WTC11 (cell line): ENCODE measurements around the gene CSNK1A1. TPM values are rescaled to one million over a fixed set of nuclear protein-coding genes. Genes with fewer than 3 reads are reported as not detected.
A peak's percentile ranks its signal among the peaks of the same experiment; 100 is the strongest.

ENCODE experiments used
- ATAC-seq: fragments of 200-7000 bp; cut with Tn5 transposase; 2 replicates; pipeline ENCODE4 v1.10.0; 2021; ENCODE audit warnings: mild to moderate bottlenecking, moderate library complexity
- CTCF ChIA-PET: fragments of 300-600 bp; sonication (Branson Sonifier 250); formaldehyde crosslinking; loops from one replicate; lab custom pipeline; 2021; ENCODE audit warnings: antibody characterized with exemption; lab: Charles Lee
- POLR2A ChIA-PET: fragments of 350-600 bp; sonication (Branson Sonifier 250); formaldehyde crosslinking; loops from one replicate; lab custom pipeline; 2021; ENCODE audit warnings: antibody characterized with exemption; lab: Charles Lee
- DNase-seq: peaks from one replicate; pipeline ENCODE4 v3.0.0; 2021; ENCODE audit warnings: low spot score
- H3K27ac Mint-ChIP-seq: 2 replicates; pipeline ENCODE4 v1.8.0; 2021; ENCODE audit warnings: mixed read lengths
- H3K27me3 Mint-ChIP-seq: 2 replicates; pipeline ENCODE4 v1.8.0; 2021; ENCODE audit warnings: low read depth, mild to moderate bottlenecking, moderate library complexity, mixed read lengths
- H3K36me3 Mint-ChIP-seq: 2 replicates; pipeline ENCODE4 v1.8.0; 2021; ENCODE audit warnings: mixed read lengths
- H3K4me1 Mint-ChIP-seq: 2 replicates; pipeline ENCODE4 v1.8.0; 2022; ENCODE audit warnings: mixed read lengths
- H3K4me3 Mint-ChIP-seq: 2 replicates; pipeline ENCODE4 v1.8.0; 2021; ENCODE audit warnings: mild to moderate bottlenecking, moderate library complexity, mixed read lengths
- H3K9me3 Mint-ChIP-seq: 2 replicates; pipeline ENCODE4 v1.8.0; 2021; ENCODE audit warnings: mixed read lengths
- ATF3 ChIP-seq: sonication (generic); formaldehyde crosslinking; conservative IDR thresholded peaks from 2 replicates; pipeline ENCODE4 v1.8.1; 2022; ENCODE audit warnings: mild to moderate bottlenecking, missing genetic modification reagents
- CTCF ChIP-seq: fragments of 200-600 bp; IDR thresholded peaks from 2 replicates; pipeline ENCODE4 v1.8.0; 2022; ENCODE audit warnings: antibody characterized with exemption
- HMGA2 ChIP-seq: fragments of 250-450 bp; sonication (Bioruptor Pico); IDR thresholded peaks from 2 replicates; pipeline ENCODE4 v1.4.0; 2021; ENCODE audit warnings: mild to moderate bottlenecking, moderate library complexity
- MLX ChIP-seq: sonication (generic); formaldehyde crosslinking; IDR thresholded peaks from 2 replicates; pipeline ENCODE4 v1.8.1; 2023; ENCODE audit warnings: mild to moderate bottlenecking, missing genetic modification reagents, moderate library complexity
- NFE2L1 ChIP-seq: sonication (generic); formaldehyde crosslinking; IDR thresholded peaks from 2 replicates; pipeline ENCODE4 v1.8.1; 2023; ENCODE audit warnings: missing genetic modification reagents
- TP53 ChIP-seq: sonication (generic); formaldehyde crosslinking; IDR thresholded peaks from 2 replicates; pipeline ENCODE4 v1.8.1; 2023; ENCODE audit warnings: mild to moderate bottlenecking, missing genetic modification reagents
- ZNF121 ChIP-seq: sonication (generic); formaldehyde crosslinking; IDR thresholded peaks from 2 replicates; pipeline ENCODE4 v1.8.0; 2023; ENCODE audit warnings: missing genetic modification reagents
- total RNA-seq: library from RNA; stranded (reverse); gene quantifications from 3 replicates; pipeline ENCODE4 v1.2.3, GENCODE V29; 2021
- TF ChIP-seq, protein P1 (sequence below): sonication (generic); formaldehyde crosslinking; IDR thresholded peaks from 2 replicates; pipeline ENCODE4 v1.8.0; 2022; ENCODE audit warnings: mild to moderate bottlenecking, missing genetic modification reagents
- TF ChIP-seq, protein P2 (sequence below): sonication (generic); formaldehyde crosslinking; conservative IDR thresholded peaks from 2 replicates; pipeline ENCODE4 v1.8.1; 2023; ENCODE audit warnings: mild to moderate bottlenecking, low read depth, missing genetic modification reagents, moderate library complexity
- TF ChIP-seq, protein P3 (sequence below): sonication (generic); formaldehyde crosslinking; IDR thresholded peaks from 2 replicates; pipeline ENCODE4 v1.8.1; 2023; ENCODE audit warnings: mild to moderate bottlenecking, missing genetic modification reagents, moderate library complexity
- TF ChIP-seq, protein P4 (sequence below): fragments of 250-450 bp; sonication (Bioruptor Pico); IDR thresholded peaks from 2 replicates; pipeline ENCODE4 v2.1.2; 2022; ENCODE audit warnings: mild to moderate bottlenecking, moderate library complexity
- TF ChIP-seq, protein P5 (sequence below): sonication (generic); formaldehyde crosslinking; IDR thresholded peaks from 2 replicates; pipeline ENCODE4 v1.8.1; 2022; ENCODE audit warnings: low read depth, mild to moderate bottlenecking, moderate library complexity, missing genetic modification reagents, borderline replicate concordance

CSNK1A1 gene
- total RNA-seq, 1 experiment from 2014 or later = 276 TPM

DNA sequence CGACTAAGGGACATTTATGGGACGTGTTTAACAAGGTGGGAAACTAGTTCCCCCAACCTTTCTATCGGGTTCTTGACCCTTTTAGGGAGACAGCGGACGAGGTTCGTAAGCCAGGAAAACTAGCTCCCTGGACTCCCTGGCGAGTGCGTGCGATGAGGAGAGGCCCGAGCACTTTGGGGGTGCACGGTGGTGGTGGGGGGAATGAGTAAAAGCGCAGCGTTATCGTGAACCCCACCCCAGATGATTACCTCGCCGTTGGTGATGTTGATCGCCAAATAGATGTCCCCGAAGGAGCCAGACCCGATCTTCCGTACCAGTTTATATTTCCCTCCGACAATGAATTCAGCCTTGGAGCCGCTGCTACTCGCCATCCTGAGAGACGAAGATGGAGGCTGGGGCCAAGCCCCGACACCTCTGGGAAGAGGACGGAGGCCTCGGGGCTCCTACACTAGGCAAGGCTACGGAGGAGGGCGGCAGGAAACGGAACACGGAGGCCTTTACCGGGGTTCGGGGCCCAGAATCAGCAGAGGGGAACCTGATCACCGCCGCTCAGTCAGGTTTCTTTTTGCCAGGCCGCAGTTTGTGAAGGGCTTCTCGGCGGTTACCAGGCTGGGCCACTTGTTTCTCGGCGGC is 529 bp downstream of the CSNK1A1 start:
- peak overlapping the region; percentile 99 for H3K27ac Mint-ChIP-seq
- no peak for ATAC-seq

DNA sequence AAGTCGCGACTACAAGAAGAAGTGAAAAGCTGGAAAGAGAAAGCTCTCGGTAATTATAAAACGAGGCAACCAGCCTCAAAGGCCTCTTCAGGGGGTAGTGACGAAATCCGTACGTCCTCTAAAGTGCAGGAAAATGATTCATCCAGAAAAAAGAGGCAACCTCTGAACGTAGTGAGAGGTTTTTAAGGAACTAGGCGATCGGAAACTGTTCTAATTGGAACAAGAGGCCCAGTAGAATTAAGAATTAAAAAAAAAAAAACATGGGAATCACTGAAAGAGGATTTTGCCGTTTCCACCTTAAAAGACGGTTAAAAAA is 1.0 kb downstream of the CSNK1A1 start:
- ChIA-PET CTCF (interaction anchor here (0.7 to 2.7 kb wide), 6 partner anchors 12 to 116 kb away, joined by 3 to 22 read pairs (median 4); no protein-coding TSS in a partner anchor), POLR2A (interaction anchor here (0.7 to 2.0 kb wide), 4 partner anchors 11 to 110 kb away, joined by 3 to 5 read pairs (median 4); no protein-coding TSS in a partner anchor)
- no peak for ATAC-seq
- Mint-ChIP-seq H3K27me3 (no peaks in the 10 kb centered on the region), H3K27ac (peak overlapping the region; percentile 99), H3K4me3 (peak overlapping the region; percentile 98), H3K9me3 (no peaks in the 10 kb centered on the region), H3K36me3 (peaks cover 49% of the 10 kb centered on the region), H3K4me1 (peaks cover 43% of the 10 kb centered on the region)
- TF ChIP-seq CTCF (no peak), ZNF121 (CRISPR knock-in tag) (no peak)
- no peak for DNase-seq

More for the DNA sequence above, 529 bp downstream of the CSNK1A1 start:
- TF ChIP-seq, protein P1, sequence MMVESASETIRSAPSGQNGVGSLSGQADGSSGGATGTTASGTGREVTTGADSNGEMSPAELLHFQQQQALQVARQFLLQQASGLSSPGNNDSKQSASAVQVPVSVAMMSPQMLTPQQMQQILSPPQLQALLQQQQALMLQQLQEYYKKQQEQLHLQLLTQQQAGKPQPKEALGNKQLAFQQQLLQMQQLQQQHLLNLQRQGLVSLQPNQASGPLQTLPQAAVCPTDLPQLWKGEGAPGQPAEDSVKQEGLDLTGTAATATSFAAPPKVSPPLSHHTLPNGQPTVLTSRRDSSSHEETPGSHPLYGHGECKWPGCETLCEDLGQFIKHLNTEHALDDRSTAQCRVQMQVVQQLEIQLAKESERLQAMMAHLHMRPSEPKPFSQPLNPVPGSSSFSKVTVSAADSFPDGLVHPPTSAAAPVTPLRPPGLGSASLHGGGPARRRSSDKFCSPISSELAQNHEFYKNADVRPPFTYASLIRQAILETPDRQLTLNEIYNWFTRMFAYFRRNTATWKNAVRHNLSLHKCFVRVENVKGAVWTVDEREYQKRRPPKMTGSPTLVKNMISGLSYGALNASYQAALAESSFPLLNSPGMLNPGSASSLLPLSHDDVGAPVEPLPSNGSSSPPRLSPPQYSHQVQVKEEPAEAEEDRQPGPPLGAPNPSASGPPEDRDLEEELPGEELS (CRISPR knock-in tag) = 0 out of 2 replicates have a peak, but pooled peaks have one; percentile 8
- TF ChIP-seq, protein P2, sequence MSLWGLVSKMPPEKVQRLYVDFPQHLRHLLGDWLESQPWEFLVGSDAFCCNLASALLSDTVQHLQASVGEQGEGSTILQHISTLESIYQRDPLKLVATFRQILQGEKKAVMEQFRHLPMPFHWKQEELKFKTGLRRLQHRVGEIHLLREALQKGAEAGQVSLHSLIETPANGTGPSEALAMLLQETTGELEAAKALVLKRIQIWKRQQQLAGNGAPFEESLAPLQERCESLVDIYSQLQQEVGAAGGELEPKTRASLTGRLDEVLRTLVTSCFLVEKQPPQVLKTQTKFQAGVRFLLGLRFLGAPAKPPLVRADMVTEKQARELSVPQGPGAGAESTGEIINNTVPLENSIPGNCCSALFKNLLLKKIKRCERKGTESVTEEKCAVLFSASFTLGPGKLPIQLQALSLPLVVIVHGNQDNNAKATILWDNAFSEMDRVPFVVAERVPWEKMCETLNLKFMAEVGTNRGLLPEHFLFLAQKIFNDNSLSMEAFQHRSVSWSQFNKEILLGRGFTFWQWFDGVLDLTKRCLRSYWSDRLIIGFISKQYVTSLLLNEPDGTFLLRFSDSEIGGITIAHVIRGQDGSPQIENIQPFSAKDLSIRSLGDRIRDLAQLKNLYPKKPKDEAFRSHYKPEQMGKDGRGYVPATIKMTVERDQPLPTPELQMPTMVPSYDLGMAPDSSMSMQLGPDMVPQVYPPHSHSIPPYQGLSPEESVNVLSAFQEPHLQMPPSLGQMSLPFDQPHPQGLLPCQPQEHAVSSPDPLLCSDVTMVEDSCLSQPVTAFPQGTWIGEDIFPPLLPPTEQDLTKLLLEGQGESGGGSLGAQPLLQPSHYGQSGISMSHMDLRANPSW = no peak
- no peak for DNase-seq
- H3K9me3 Mint-ChIP-seq = no peaks in the 10 kb centered on the region
- H3K4me3 Mint-ChIP-seq = peak overlapping the region; percentile 98
- ChIA-PET CTCF (interaction anchor here (0.6 to 2.7 kb wide), 22 partner anchors 12 to 231 kb away, joined by 3 to 22 read pairs (median 4); partner anchors contain the start of gene PCYOX1L), POLR2A (interaction anchor here (0.7 to 2.0 kb wide), 10 partner anchors 11 to 110 kb away, joined by 3 to 11 read pairs (median 5); no protein-coding TSS in a partner anchor)
- H3K27me3 Mint-ChIP-seq = no peaks in the 10 kb centered on the region
- peaks cover 40% of the 10 kb centered on the region for H3K4me1 Mint-ChIP-seq
- H3K36me3 Mint-ChIP-seq = peaks cover 44% of the 10 kb centered on the region

DNA sequence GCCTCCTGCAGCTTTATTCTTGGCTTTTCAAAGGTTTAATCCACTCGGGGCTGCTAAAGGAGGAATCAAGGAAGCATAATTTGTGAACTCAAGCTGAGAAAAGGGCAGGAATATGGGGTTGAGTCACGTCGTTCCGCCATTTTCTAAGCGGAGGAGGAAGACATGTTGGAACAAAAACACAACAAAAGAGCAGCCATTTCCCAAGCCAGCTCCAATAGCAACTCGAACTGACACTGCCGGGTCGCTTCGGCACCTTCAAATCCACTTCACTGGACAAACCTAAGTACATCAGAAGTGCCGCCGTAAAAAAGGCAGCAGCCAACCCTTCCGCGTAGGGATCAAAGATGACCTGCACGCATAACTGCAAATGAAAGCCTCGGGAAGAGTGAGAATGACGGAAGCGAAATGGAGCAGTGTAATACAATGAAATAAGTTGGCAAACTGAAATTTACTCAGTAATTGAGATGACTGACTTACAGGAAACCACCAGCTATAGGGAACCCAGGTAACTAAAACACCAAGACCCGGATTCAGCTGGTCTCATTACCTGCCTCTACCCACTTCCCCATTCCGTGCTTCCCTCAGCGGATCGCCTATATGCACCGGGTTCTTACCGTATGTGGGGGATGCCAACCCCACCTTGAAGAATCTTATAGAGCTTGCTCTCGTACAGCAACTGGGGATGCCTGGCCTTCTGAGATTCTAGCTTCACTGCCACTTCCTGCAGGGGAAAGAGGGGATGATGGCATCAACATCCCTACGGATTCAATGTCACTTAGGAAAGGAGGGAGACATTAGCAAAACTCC is 1.6 kb downstream of the CSNK1A1 start:
- no peaks in the 10 kb centered on the region for H3K9me3 Mint-ChIP-seq
- H3K4me3 Mint-ChIP-seq = peak overlapping the region; percentile 98
- DNase-seq (no peak), ATAC-seq (no peak)
- ChIA-PET CTCF (interaction anchor here (0.7 to 2.7 kb wide), 8 partner anchors 13 to 409 kb away, joined by 3 to 22 read pairs (median 4); partner anchors contain the start of gene ABLIM3), POLR2A (interaction anchor here (0.5 to 2.0 kb wide), 6 partner anchors 12 to 109 kb away, joined by 3 to 7 read pairs (median 4); no protein-coding TSS in a partner anchor)
- peaks cover 45% of the 10 kb centered on the region for H3K4me1 Mint-ChIP-seq
- peaks cover 53% of the 10 kb centered on the region for H3K36me3 Mint-ChIP-seq
- no peaks in the 10 kb centered on the region for H3K27me3 Mint-ChIP-seq
- H3K27ac Mint-ChIP-seq = peak overlapping the region; percentile 99
- TF ChIP-seq, protein P3, sequence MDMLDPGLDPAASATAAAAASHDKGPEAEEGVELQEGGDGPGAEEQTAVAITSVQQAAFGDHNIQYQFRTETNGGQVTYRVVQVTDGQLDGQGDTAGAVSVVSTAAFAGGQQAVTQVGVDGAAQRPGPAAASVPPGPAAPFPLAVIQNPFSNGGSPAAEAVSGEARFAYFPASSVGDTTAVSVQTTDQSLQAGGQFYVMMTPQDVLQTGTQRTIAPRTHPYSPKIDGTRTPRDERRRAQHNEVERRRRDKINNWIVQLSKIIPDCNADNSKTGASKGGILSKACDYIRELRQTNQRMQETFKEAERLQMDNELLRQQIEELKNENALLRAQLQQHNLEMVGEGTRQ (CRISPR knock-in tag) = no peak
- TF ChIP-seq TP53 (no peak), ATF3 (CRISPR knock-in tag) (no peak), HMGA2 (no peak), MLX (CRISPR knock-in tag) (no peak), NFE2L1 (CRISPR knock-in tag) (no peak)
- TF ChIP-seq, protein P2 = no peak
- TF ChIP-seq, protein P4, sequence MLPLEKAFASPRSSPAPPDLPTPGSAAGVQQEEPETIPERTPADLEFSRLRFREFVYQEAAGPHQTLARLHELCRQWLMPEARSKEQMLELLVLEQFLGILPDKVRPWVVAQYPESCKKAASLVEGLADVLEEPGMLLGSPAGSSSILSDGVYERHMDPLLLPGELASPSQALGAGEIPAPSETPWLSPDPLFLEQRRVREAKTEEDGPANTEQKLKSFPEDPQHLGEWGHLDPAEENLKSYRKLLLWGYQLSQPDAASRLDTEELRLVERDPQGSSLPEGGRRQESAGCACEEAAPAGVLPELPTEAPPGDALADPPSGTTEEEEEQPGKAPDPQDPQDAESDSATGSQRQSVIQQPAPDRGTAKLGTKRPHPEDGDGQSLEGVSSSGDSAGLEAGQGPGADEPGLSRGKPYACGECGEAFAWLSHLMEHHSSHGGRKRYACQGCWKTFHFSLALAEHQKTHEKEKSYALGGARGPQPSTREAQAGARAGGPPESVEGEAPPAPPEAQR (CRISPR knock-in tag) = no peak
- TF ChIP-seq, protein P5, sequence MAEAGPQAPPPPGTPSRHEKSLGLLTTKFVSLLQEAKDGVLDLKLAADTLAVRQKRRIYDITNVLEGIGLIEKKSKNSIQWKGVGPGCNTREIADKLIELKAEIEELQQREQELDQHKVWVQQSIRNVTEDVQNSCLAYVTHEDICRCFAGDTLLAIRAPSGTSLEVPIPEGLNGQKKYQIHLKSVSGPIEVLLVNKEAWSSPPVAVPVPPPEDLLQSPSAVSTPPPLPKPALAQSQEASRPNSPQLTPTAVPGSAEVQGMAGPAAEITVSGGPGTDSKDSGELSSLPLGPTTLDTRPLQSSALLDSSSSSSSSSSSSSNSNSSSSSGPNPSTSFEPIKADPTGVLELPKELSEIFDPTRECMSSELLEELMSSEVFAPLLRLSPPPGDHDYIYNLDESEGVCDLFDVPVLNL (CRISPR knock-in tag) = no peak
